Measurements from ENCODE around the gene FANCM. TPM values are rescaled to one million over a fixed set of nuclear protein-coding genes. Genes with fewer than 3 reads are reported as not detected.

FANCM gene
- total RNA-seq, 1 donor from 2014 or later: 4.1 TPM

GRCh38 chr14:45156067-45156466 lies 20.3 kb downstream of the FANCM start:
- H3K4me3 ChIP-seq: no peak overlapping the region
- H3K4me1 ChIP-seq: no peaks in the 10 kb centered on the region
- ATAC-seq (no peak), DNase-seq (no peak)
- H3K27me3 ChIP-seq (ENCODE audit: low read depth): no peaks in the 10 kb centered on the region
- intact Hi-C loops (cut with DNase I): no loop called here
- TF ChIP-seq CTCF (IDR thresholded peaks at IDR 0.05): no peak
- H3K36me3 ChIP-seq: no peaks in the 10 kb centered on the region
- H3K27ac ChIP-seq: no peak overlapping the region
- H3K9me3 ChIP-seq: no peaks in the 10 kb centered on the region

GRCh38 chr14:45169906-45170305 lies 34.2 kb downstream of the FANCM start:
- ATAC-seq (no peak), DNase-seq (no peak)
- Histone ChIP-seq H3K9me3 (no peaks in the 10 kb centered on the region), H3K36me3 (peaks cover 21% of the 10 kb centered on the region), H3K4me3 (no peak overlapping the region), H3K4me1 (no peaks in the 10 kb centered on the region), H3K27ac (no peak overlapping the region), H3K27me3 (ENCODE audit: low read depth) (no peaks in the 10 kb centered on the region)
- intact Hi-C loops (cut with DNase I): no loop called here
- no peak for TF ChIP-seq CTCF (IDR thresholded peaks at IDR 0.05)

GRCh38 chr14:45177076-45177475 lies 41.3 kb downstream of the FANCM start:
- no peak for ATAC-seq
- H3K4me3 ChIP-seq: no peak overlapping the region
- no peaks in the 10 kb centered on the region for H3K9me3 ChIP-seq
- intact Hi-C loops (cut with DNase I): no loop called here
- DNase-seq: no peak
- H3K27ac ChIP-seq: no peak overlapping the region
- no peak for TF ChIP-seq CTCF (IDR thresholded peaks at IDR 0.05)
- no peaks in the 10 kb centered on the region for H3K27me3 ChIP-seq (ENCODE audit: low read depth)
- H3K36me3 ChIP-seq: no peaks in the 10 kb centered on the region
- H3K4me1 ChIP-seq: no peaks in the 10 kb centered on the region

- ATAC-seq: no peak
- TF ChIP-seq CTCF (IDR thresholded peaks at IDR 0.05): no peak
- Histone ChIP-seq H3K27ac (no peak overlapping the region), H3K9me3 (no peaks in the 10 kb centered on the region), H3K4me3 (no peak overlapping the region), H3K4me1 (no peaks in the 10 kb centered on the region), H3K27me3 (ENCODE audit: low read depth) (no peaks in the 10 kb centered on the region), H3K36me3 (no peaks in the 10 kb centered on the region)
- no peak for DNase-seq
- intact Hi-C loops (cut with DNase I): no loop called here
Measured at GRCh38 chr14:45181329-45181728, 45.6 kb downstream of the FANCM start.

- intact Hi-C loops (cut with DNase I): no loop called here
- Histone ChIP-seq H3K4me1 (no peaks in the 10 kb centered on the region), H3K27me3 (ENCODE audit: low read depth) (no peaks in the 10 kb centered on the region), H3K4me3 (no peak overlapping the region), H3K27ac (no peak overlapping the region), H3K36me3 (no peaks in the 10 kb centered on the region), H3K9me3 (no peaks in the 10 kb centered on the region)
- DNase-seq (no peak), ATAC-seq (no peak)
- no peak for TF ChIP-seq CTCF (IDR thresholded peaks at IDR 0.05)
Measured at GRCh38 chr14:45181806-45182205, 46.1 kb downstream of the FANCM start.

Data from lower lobe of right lung (tissue), 2 donors.